HepG2 (cell line): ENCODE results near the gene SYNE1. TPM values are rescaled to one million over a fixed set of nuclear protein-coding genes. Genes with fewer than 3 reads are reported as not detected.

ENCODE experiments used
- ATAC-seq: fragments of 200-7000 bp; cut with Tn5 transposase; 3 replicates; pipeline ENCODE4 v1.9.1; 2020; ENCODE audit warnings: mild to moderate bottlenecking, moderate library complexity
- BruUV-seq: library from RNA; stranded (reverse); fragments of 400-500 nt; replicated peaks from 2 replicates; lab custom pipeline; 2021; lab: Mats Ljungman, UMichigan
- CTCF ChIA-PET: fragments of 300-600 bp; formaldehyde crosslinking; extraction: SDS; loops from one replicate; lab custom pipeline; 2021; ENCODE audit warnings: low total read pairs, inconsistent platforms, low intra/inter-chr PET ratio; lab: Yijun Ruan, JAX
- POLR2A ChIA-PET: fragments of 350-600 bp; sonication (Branson Sonifier 250); formaldehyde crosslinking; loops from one replicate; lab custom pipeline; 2020; ENCODE audit warnings: antibody characterized with exemption, inconsistent platforms; lab: Yijun Ruan, JAX
- DNase-seq: peaks from one replicate; pipeline ENCODE4 v3.0.0-alpha.2; 2015; ENCODE audit warnings: low spot score
- FAIRE-seq: peaks from 3 replicates; lab custom pipeline; 2011; peaks lifted over from hg19 to GRCh38; lab: Jason Lieb, UNC
- H2AFZ ChIP-seq: one replicate; pipeline ENCODE4 v1.6.1; 2011; ENCODE audit warnings: low read length, inconsistent platforms
- H3K27ac ChIP-seq: fragments of 300-600 bp; 3 replicates; pipeline ENCODE4 v1.8.0; 2011; ENCODE audit warnings: mixed run types, mild to moderate bottlenecking, mixed read lengths, low read length, inconsistent platforms; ENCODE audit not compliant: insufficient read depth; ENCODE audit errors: extremely low read length
- H3K27me3 ChIP-seq, 2 experiments: fragments of 200-600 bp in 1 of 2; 2 replicates in 1 of 2; 3 replicates in 1 of 2; pipeline versions ENCODE4 v1.6.0 to v1.8.0; 2011; ENCODE audit warnings: low read length in 2 of 2, mild to moderate bottlenecking in 2 of 2, moderate library complexity in 2 of 2, inconsistent platforms in 1 of 2; ENCODE audit not compliant: insufficient read depth in 2 of 2, control insufficient read depth in 1 of 2
- H3K36me3 ChIP-seq, 2 experiments: fragments of 200-600 bp in 1 of 2; replicated peaks in 1 of 2; 2 replicates in 1 of 2; 3 replicates in 1 of 2; pipeline versions ENCODE4 v1.5.1 to v1.8.0; 2011; ENCODE audit warnings: low read length in 2 of 2, inconsistent platforms in 1 of 2; ENCODE audit not compliant: insufficient read depth in 2 of 2, control insufficient read depth in 1 of 2
- H3K4me1 ChIP-seq: 2 replicates; pipeline ENCODE4 v1.5.1; 2012; ENCODE audit warnings: low read length, inconsistent platforms; ENCODE audit not compliant: insufficient read depth
- H3K4me2 ChIP-seq: 2 replicates; pipeline ENCODE4 v1.6.0; 2011; ENCODE audit warnings: low read depth, low read length, inconsistent platforms
- H3K4me3 ChIP-seq, 3 experiments: fragments of 200-600 bp in 1 of 3; sonication (generic), shearing (Covaris generic) in 1 of 3; replicated peaks in 1 of 3; 2 replicates each; pipeline ENCODE4 v1.5.1; 2011 to 2016; ENCODE audit warnings: low read length in 3 of 3, inconsistent platforms in 2 of 3, low read depth in 2 of 3, mild to moderate bottlenecking in 2 of 3, control low read depth in 1 of 3, mixed read lengths in 1 of 3; ENCODE audit not compliant: insufficient read depth in 1 of 3
- H3K79me2 ChIP-seq: one replicate; pipeline ENCODE4 v1.6.1; 2011; ENCODE audit warnings: low read length, inconsistent platforms; ENCODE audit not compliant: insufficient read depth
- H3K9ac ChIP-seq: 2 replicates; pipeline ENCODE4 v1.6.0; 2011; ENCODE audit warnings: mild to moderate bottlenecking, low read depth, low read length, inconsistent platforms; ENCODE audit not compliant: insufficient read depth
- H3K9me3 ChIP-seq: 2 replicates; pipeline ENCODE4 v1.5.1; 2012; ENCODE audit warnings: mild to moderate bottlenecking, low read length
- H4K20me1 ChIP-seq: 2 replicates; pipeline ENCODE4 v1.6.0; 2011; ENCODE audit warnings: inconsistent platforms, mild to moderate bottlenecking, low read length, moderate library complexity; ENCODE audit not compliant: insufficient read depth
- BATF2 ChIP-seq: sonication (generic); formaldehyde crosslinking; IDR thresholded peaks from 2 replicates; pipeline ENCODE4 v1.8.0; 2022; ENCODE audit warnings: mild to moderate bottlenecking, missing genetic modification reagents, moderate library complexity
- DMTF1 ChIP-seq: sonication (generic); formaldehyde crosslinking; IDR thresholded peaks from 2 replicates; pipeline ENCODE4 v1.4.0; 2020; ENCODE audit warnings: mild to moderate bottlenecking, missing genetic modification reagents
- DZIP1 ChIP-seq: sonication (generic); formaldehyde crosslinking; IDR thresholded peaks from 2 replicates; pipeline ENCODE4 v1.5.0; 2020; ENCODE audit warnings: mild to moderate bottlenecking, missing genetic modification reagents
- EED ChIP-seq: sonication (generic); formaldehyde crosslinking; IDR thresholded peaks from 2 replicates; pipeline ENCODE4 v1.5.0; 2020; ENCODE audit warnings: mild to moderate bottlenecking, missing genetic modification reagents
- NCOA1 ChIP-seq: sonication (generic); formaldehyde crosslinking; IDR thresholded peaks from 2 replicates; pipeline ENCODE4 v1.9.0; 2021; ENCODE audit warnings: missing genetic modification reagents
- SAFB2 ChIP-seq: sonication (generic); formaldehyde crosslinking; IDR thresholded peaks from 2 replicates; pipeline ENCODE4 v1.5.1; 2020; ENCODE audit warnings: missing genetic modification reagents, low read depth, mild to moderate bottlenecking, borderline replicate concordance
- SALL1 ChIP-seq: sonication (generic); formaldehyde crosslinking; IDR thresholded peaks from 2 replicates; pipeline ENCODE4 v1.8.0; 2022; ENCODE audit warnings: mild to moderate bottlenecking, missing genetic modification reagents
- SMC3 ChIP-seq: IDR thresholded peaks from 2 replicates; pipeline ENCODE4 v1.6.1; 2011; ENCODE audit warnings: low read length, improper control_type of control experiment
- SP4 ChIP-seq: sonication (generic); formaldehyde crosslinking; IDR thresholded peaks from 2 replicates; pipeline ENCODE4 v1.8.1; 2023; ENCODE audit warnings: mild to moderate bottlenecking, missing genetic modification reagents
- ZBTB1 ChIP-seq: sonication (generic); formaldehyde crosslinking; IDR thresholded peaks from 2 replicates; pipeline ENCODE4 v1.4.0; 2020; ENCODE audit warnings: missing genetic modification reagents, borderline replicate concordance
- ZBTB25 ChIP-seq: IDR thresholded peaks from 2 replicates; pipeline ENCODE4 v1.6.1; 2018; ENCODE audit warnings: missing genetic modification reagents
- ZFP90 ChIP-seq: sonication (generic); formaldehyde crosslinking; IDR thresholded peaks from 2 replicates; pipeline ENCODE4 v1.8.0; 2022; ENCODE audit warnings: missing genetic modification reagents, mild to moderate bottlenecking, inconsistent platforms, borderline replicate concordance
- ZNF337 ChIP-seq: sonication (generic); formaldehyde crosslinking; IDR thresholded peaks from 2 replicates; pipeline ENCODE4 v1.5.1; 2020; ENCODE audit warnings: missing genetic modification reagents, low read depth, mild to moderate bottlenecking, borderline replicate concordance
- ZNF576 ChIP-seq: sonication (generic); formaldehyde crosslinking; IDR thresholded peaks from 2 replicates; pipeline ENCODE4 v1.4.0; 2020; ENCODE audit warnings: mild to moderate bottlenecking, missing genetic modification reagents
- ZNF839 ChIP-seq: sonication (generic); formaldehyde crosslinking; IDR thresholded peaks from 2 replicates; pipeline ENCODE4 v1.4.0; 2020; ENCODE audit warnings: missing genetic modification reagents, mild to moderate bottlenecking, borderline replicate concordance
- WGBS: methylation state at CpG from one replicate; pipeline ENCODE4 v1.1.6; 2017; ENCODE audit warnings: low lambda C conversion rate; 5-methylcytosine and 5-hydroxymethylcytosine counted together
- in situ Hi-C: cut with HindIII; loops from 2 replicates; pipeline ENCODE4 v1.10.0; 2017; ENCODE audit warnings: low pct_unique_long_range_greater_than_20kb; ENCODE audit not compliant: extremely low pct_ligation_motif_present
- intact Hi-C: fragments of 100-400 bp; cut with micrococcal nuclease; formaldehyde crosslinking; loops from one replicate; pipeline ENCODE4 v1.10.0; 2022; ENCODE audit not compliant: unreplicated experiment
- polyA plus RNA-seq, 8 experiments: library from polyadenylated mRNA; depleted of rRNA in 3 of 8; stranded (reverse) in 7 of 8; unstranded in 1 of 8; fragments of >200 nt; fragmentation: Illumina TruSeq in 4 of 8; extraction: Trizol in 4 of 8; gene quantifications; 2 replicates each; pipeline versions ENCODE4 v1.2.1 to v1.2.3, GENCODE V29; 2011 to 2016; ENCODE audit warnings: low read depth in 4 of 8, missing spikeins in 1 of 8, mixed read lengths in 1 of 8; ENCODE audit not compliant: insufficient read depth in 1 of 8
- total RNA-seq, 5 experiments: library from RNA; depleted of rRNA; stranded (reverse); fragments of >200 nt; fragmentation: Illumina TruSeq; extraction: Trizol; gene quantifications; 2 replicates each; pipeline ENCODE4 v1.2.3, GENCODE V29; 2016; ENCODE audit warnings: low read depth in 1 of 5

SYNE1 gene
- total and polyA plus RNA-seq, 2 of the 13 experiments (the other 11 are each of a cell fraction or from before 2014, with no cell fraction given), result 5.5 to 15.9 TPM

GRCh38 chr6:152462716-152463115 lies 174.4 kb downstream of the SYNE1 start:
- peak overlapping the region; percentile 41 for H3K4me2 ChIP-seq
- CTCF ChIA-PET, result no interaction called here
- H3K9me3 ChIP-seq, result no peaks in the 10 kb centered on the region
- POLR2A ChIA-PET, result no interaction called here
- H3K4me1 ChIP-seq, result peaks cover 10% of the 10 kb centered on the region
- FAIRE-seq (no peak), DNase-seq (no peak), ATAC-seq (peak; percentile 54; the same call in 2 of the 3 replicates)
- BruUV-seq, result no TSS peak
- no peaks in the 10 kb centered on the region for H3K27me3 ChIP-seq
- TF ChIP-seq SALL1 (CRISPR knock-in tag) (no peak), ZNF576 (no peak), DMTF1 (no peak), ZNF839 (no peak), NCOA1 (no peak), ZFP90 (CRISPR knock-in tag) (no peak), SAFB2 (CRISPR knock-in tag) (no peak), SP4 (no peak), EED (CRISPR knock-in tag) (no peak), ZBTB25 (no peak), ZNF337 (CRISPR knock-in tag) (no peak), BATF2 (CRISPR knock-in tag) (no peak), DZIP1 (CRISPR knock-in tag) (no peak), SMC3 (no peak), ZBTB1 (CRISPR knock-in tag) (no peak)
- intact Hi-C loops (no loop called here), in situ Hi-C loops (no loop called here)
- H3K36me3 ChIP-seq, result no peaks in the 10 kb centered on the region
- no peak overlapping the region for H3K9ac ChIP-seq
- no peaks in the 10 kb centered on the region for H3K79me2 ChIP-seq
- H3K4me3 ChIP-seq, result peak overlapping the region; percentile 29 to 32 (median 30); a peak in 4 of 6 replicates
- no peaks in the 10 kb centered on the region for H4K20me1 ChIP-seq
- no peak overlapping the region for H3K27ac ChIP-seq
- 2% methylated on average over 6 of the region's 6 CpGs for WGBS
- H2AFZ ChIP-seq, result peak overlapping the region; percentile 42
